Cardiac muscle cell (in vitro differentiated cells and primary cell): ENCODE measurements around the gene FRY. TPM values are rescaled to one million over a fixed set of nuclear protein-coding genes. Genes with fewer than 3 reads are reported as not detected.

Source experiments
- DNase-seq, 2 donors: peaks; one replicate each; pipeline versions ENCODE4 v3.0.0 to v3.0.0-alpha.2; 2010 to 2017; ENCODE audit warnings: low read depth in 1 of 2, low spot score in 1 of 2
- H3K27ac ChIP-seq: fragments of 200-600 bp; sonication (generic); 2 replicates; pipeline ENCODE4 v1.5.1; 2016
- H3K27me3 ChIP-seq: fragments of 200-600 bp; sonication (generic); 2 replicates; pipeline ENCODE4 v1.6.0; 2016; ENCODE audit warnings: control low read depth
- H3K36me3 ChIP-seq: fragments of 200-600 bp; sonication (generic); 2 replicates; pipeline ENCODE4 v1.5.1; 2016; ENCODE audit warnings: control low read depth
- H3K4me1 ChIP-seq: fragments of 200-600 bp; sonication (generic); 2 replicates; pipeline ENCODE4 v1.8.1; 2017; ENCODE audit warnings: low read depth, mild to moderate bottlenecking, mixed run types
- H3K4me3 ChIP-seq: fragments of 200-600 bp; sonication (generic); 2 replicates; pipeline ENCODE4 v1.5.1; 2016; ENCODE audit warnings: mild to moderate bottlenecking
- H3K9me3 ChIP-seq: fragments of 200-600 bp; sonication (generic); 2 replicates; pipeline ENCODE4 v1.5.1; 2017; ENCODE audit warnings: low read depth, mild to moderate bottlenecking, control low read depth
- CTCF ChIP-seq: IDR thresholded peaks from 2 replicates; pipeline ENCODE4 v1.5.1; 2012; ENCODE audit warnings: low read depth, mild to moderate bottlenecking, low read length
- polyA plus RNA-seq: library from polyadenylated mRNA; unstranded; fragments of >200 nt; fragmentation: Nextera tagmentation; extraction: Ambion mirVana; gene quantifications from 2 replicates; pipeline ENCODE4 v1.2.1, GENCODE V29; 2016
- total RNA-seq: library from RNA; depleted of rRNA; stranded (reverse); fragments of >200 nt; gene quantifications from 2 replicates; pipeline ENCODE4 v1.2.3, GENCODE V29; 2016

The FRY gene
- total and polyA plus RNA-seq, 2 experiments from 2014 or later = 2.4 to 13.2 TPM

GRCh38 chr13:32036757-32037156 lies 5.2 kb downstream of the FRY start:
- H3K36me3 ChIP-seq = no peaks in the 10 kb centered on the region
- no peak overlapping the region for H3K4me3 ChIP-seq
- no peaks in the 10 kb centered on the region for H3K9me3 ChIP-seq
- no peak for DNase-seq
- no peak for TF ChIP-seq CTCF
- peaks cover 20% of the 10 kb centered on the region for H3K27me3 ChIP-seq
- no peak overlapping the region for H3K27ac ChIP-seq
- H3K4me1 ChIP-seq = peaks cover 12% of the 10 kb centered on the region

- TF ChIP-seq CTCF = no peak
- DNase-seq = no peak
- no peaks in the 10 kb centered on the region for H3K36me3 ChIP-seq
- peaks cover 15% of the 10 kb centered on the region for H3K27me3 ChIP-seq
- H3K27ac ChIP-seq = no peak overlapping the region
- H3K4me1 ChIP-seq = peaks cover 12% of the 10 kb centered on the region
- H3K4me3 ChIP-seq = no peak overlapping the region
- H3K9me3 ChIP-seq = no peaks in the 10 kb centered on the region
These were observed 5.9 kb downstream of the FRY start for GRCh38 chr13:32037471-32037870.

GRCh38 chr13:32038343-32038742 lies 6.8 kb downstream of the FRY start:
- no peak overlapping the region for H3K4me3 ChIP-seq
- peaks cover 12% of the 10 kb centered on the region for H3K4me1 ChIP-seq
- H3K9me3 ChIP-seq = no peaks in the 10 kb centered on the region
- DNase-seq = no peak
- H3K27me3 ChIP-seq = peaks cover 7% of the 10 kb centered on the region
- no peaks in the 10 kb centered on the region for H3K36me3 ChIP-seq
- H3K27ac ChIP-seq = no peak overlapping the region
- TF ChIP-seq CTCF = no peak

- no peak for DNase-seq
- H3K36me3 ChIP-seq = no peaks in the 10 kb centered on the region
- no peak overlapping the region for H3K4me3 ChIP-seq
- peaks cover 12% of the 10 kb centered on the region for H3K4me1 ChIP-seq
- H3K9me3 ChIP-seq = no peaks in the 10 kb centered on the region
- no peak overlapping the region for H3K27ac ChIP-seq
- no peak for TF ChIP-seq CTCF
- H3K27me3 ChIP-seq = no peaks in the 10 kb centered on the region
These were observed 7.5 kb downstream of the FRY start for GRCh38 chr13:32039056-32039455.

- H3K27ac ChIP-seq = no peak overlapping the region
- no peak for TF ChIP-seq CTCF
- H3K36me3 ChIP-seq = no peaks in the 10 kb centered on the region
- DNase-seq = no peak
- no peak overlapping the region for H3K4me3 ChIP-seq
- no peaks in the 10 kb centered on the region for H3K9me3 ChIP-seq
- no peaks in the 10 kb centered on the region for H3K27me3 ChIP-seq
- H3K4me1 ChIP-seq = peaks cover 12% of the 10 kb centered on the region
These were observed 8.0 kb downstream of the FRY start for GRCh38 chr13:32039528-32039927.
